Tibial artery (tissue), 4 donors: Measurements from ENCODE around the gene OGFOD3.
"Not testable (repeated sequence)": the region's sequence is repeated elsewhere in the genome, so short reads cannot be mapped to it uniquely, and the experiment has no call there.

Source experiments
- DNase-seq, 2 donors: peaks; one replicate each; pipeline ENCODE4 v3.0.0-alpha.2; 2019
- H3K27ac ChIP-seq, 2 donors: fragments of 200-600 bp; sonication (generic) in 1 of 2; 1 replicate in 1 of 2; 2 replicates in 1 of 2; pipeline ENCODE4 v1.5.1; 2018 to 2019; ENCODE audit warnings: mild to moderate bottlenecking in 1 of 2
- H3K27me3 ChIP-seq, 2 donors: fragments of 200-600 bp; sonication (generic) in 1 of 2; one replicate each; pipeline versions ENCODE4 v1.5.1 to v1.6.0; 2016 to 2019
- H3K36me3 ChIP-seq, 3 donors: fragments of 200-600 bp; sonication (generic) in 2 of 3; one replicate each; pipeline ENCODE4 v1.5.1; 2016 to 2019; ENCODE audit warnings: mild to moderate bottlenecking in 2 of 3
- H3K4me1 ChIP-seq, 4 donors: fragments of 200-600 bp; sonication (generic) in 2 of 4; 1 replicate in 3 of 4; 2 replicates in 1 of 4; pipeline ENCODE4 v1.5.1; 2016 to 2019
- H3K4me3 ChIP-seq, 2 donors: fragments of 200-600 bp; sonication (generic) in 1 of 2; 1 replicate in 1 of 2; 2 replicates in 1 of 2; pipeline ENCODE4 v1.5.1; 2018 to 2019; ENCODE audit warnings: mild to moderate bottlenecking in 2 of 2
- H3K9me3 ChIP-seq, 3 donors: fragments of 200-600 bp; sonication (generic) in 1 of 3; one replicate each; pipeline ENCODE4 v1.5.1; 2016 to 2019
- intact Hi-C: fragments of 100-400 bp; cut with DNase I; formaldehyde crosslinking; loops from one replicate; pipeline ENCODE4 v1.15.0; 2023; ENCODE audit warnings: low total_unique reads
- TF ChIP-seq, protein P1 (sequence below), 2 experiments: fragments of 200-600 bp in 1 of 2; fragments of 450-650 bp in 1 of 2; IDR thresholded peaks; one replicate each; pipeline ENCODE4 v1.5.1; 2017 to 2019; ENCODE audit warnings: antibody characterized with exemption in 2 of 2, mild to moderate bottlenecking in 1 of 2, moderate library complexity in 1 of 2

The OGFOD3 gene

DNA sequence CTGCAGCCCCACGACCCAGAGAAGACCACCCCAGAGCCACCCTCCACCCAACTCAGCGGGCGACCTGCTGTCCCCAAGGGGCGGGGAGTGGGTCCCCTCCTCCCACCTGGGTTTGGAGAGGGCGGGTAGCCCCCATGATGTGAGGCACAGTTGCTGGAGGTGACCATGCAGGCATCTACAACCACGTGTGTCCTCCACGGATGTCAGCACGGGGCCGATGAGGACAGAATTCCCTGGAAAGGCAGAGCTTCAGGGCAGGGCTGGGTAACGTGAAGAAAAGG, 39.7 kb downstream of the OGFOD3 start:
- peaks cover 0 to 9% (median 3%) of the 10 kb centered on the region in 4 donors for H3K4me1 ChIP-seq
- peaks cover 0 to 63% of the 10 kb centered on the region in 2 donors for H3K27me3 ChIP-seq

DNA sequence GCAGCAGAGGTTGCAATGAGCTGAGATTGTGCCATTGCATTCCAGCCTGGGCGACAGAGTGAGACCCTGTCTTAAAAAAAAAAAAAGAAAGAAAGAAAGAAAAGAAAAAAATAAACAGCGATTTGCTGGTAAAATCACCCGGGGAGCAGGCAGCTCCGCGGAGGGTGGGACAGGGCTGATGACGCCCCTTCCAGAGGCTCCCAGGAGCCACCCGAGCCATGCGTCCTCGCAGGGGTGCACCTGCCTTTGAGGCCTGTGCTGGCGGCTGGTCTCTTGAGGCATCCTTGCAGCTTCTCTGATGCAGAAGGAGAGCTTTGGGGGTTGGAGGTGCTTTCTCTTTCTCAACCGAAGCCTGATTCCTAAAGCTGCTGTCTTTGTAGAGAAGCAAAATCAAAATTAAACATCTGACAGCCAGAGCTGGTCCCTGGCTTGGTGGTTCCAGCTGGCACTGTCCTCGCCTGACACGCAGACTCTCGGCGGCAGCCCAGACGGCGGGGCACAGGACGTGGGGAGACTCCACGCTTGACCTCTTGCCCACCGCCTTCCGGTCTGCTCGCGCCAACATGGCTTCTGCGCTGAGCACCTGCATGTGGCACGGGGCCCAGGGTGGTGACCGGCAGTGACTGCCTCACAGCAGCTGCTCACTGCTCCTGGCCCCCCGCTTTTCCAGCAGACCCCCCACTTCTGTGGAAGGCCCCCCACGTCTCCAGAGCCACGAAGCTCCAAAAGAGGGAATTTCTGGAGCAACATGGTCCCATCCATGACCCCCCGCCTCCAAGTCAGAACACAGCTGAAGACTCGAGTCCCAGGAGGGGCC, 40.3 kb downstream of the OGFOD3 start:
- Histone ChIP-seq H3K4me3 (no peak overlapping the region), H3K36me3 (no peaks in the 10 kb centered on the region), H3K9me3 (no peaks in the 10 kb centered on the region), H3K4me1 (peaks cover 0 to 9% (median 3%) of the 10 kb centered on the region in 4 donors), H3K27ac (no peak overlapping the region), H3K27me3 (peaks cover 0 to 62% of the 10 kb centered on the region in 2 donors)
- intact Hi-C loops = no loop called here
- no peak for DNase-seq
- TF ChIP-seq, protein P1, sequence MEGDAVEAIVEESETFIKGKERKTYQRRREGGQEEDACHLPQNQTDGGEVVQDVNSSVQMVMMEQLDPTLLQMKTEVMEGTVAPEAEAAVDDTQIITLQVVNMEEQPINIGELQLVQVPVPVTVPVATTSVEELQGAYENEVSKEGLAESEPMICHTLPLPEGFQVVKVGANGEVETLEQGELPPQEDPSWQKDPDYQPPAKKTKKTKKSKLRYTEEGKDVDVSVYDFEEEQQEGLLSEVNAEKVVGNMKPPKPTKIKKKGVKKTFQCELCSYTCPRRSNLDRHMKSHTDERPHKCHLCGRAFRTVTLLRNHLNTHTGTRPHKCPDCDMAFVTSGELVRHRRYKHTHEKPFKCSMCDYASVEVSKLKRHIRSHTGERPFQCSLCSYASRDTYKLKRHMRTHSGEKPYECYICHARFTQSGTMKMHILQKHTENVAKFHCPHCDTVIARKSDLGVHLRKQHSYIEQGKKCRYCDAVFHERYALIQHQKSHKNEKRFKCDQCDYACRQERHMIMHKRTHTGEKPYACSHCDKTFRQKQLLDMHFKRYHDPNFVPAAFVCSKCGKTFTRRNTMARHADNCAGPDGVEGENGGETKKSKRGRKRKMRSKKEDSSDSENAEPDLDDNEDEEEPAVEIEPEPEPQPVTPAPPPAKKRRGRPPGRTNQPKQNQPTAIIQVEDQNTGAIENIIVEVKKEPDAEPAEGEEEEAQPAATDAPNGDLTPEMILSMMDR (IDR thresholded peaks at IDR 0.05) = no peak

More for the DNA sequence above, 39.7 kb downstream of the OGFOD3 start:
- Histone ChIP-seq H3K9me3 (no peaks in the 10 kb centered on the region), H3K27ac (no peak overlapping the region), H3K36me3 (no peaks in the 10 kb centered on the region), H3K4me3 (no peak overlapping the region)
- DNase-seq = no peak
- TF ChIP-seq, protein P1 (IDR thresholded peaks at IDR 0.05) = no peak
- intact Hi-C loops = no loop called here

- H3K4me1 ChIP-seq, H3K9me3 ChIP-seq, H3K27ac ChIP-seq, DNase-seq, intact Hi-C loops, H3K36me3 ChIP-seq, H3K4me3 ChIP-seq: not testable (repeated sequence)
- H3K27me3 ChIP-seq = peaks cover 0 to 61% of the 10 kb centered on the region in 2 donors
Observed at GRCh38 chr17:82377294-82377693, 41.1 kb downstream of the OGFOD3 start.

- H3K4me3 ChIP-seq = no peak overlapping the region
- H3K4me1 ChIP-seq = peaks cover 0 to 18% (median 13%) of the 10 kb centered on the region in 4 donors
- intact Hi-C loops = no loop called here
- no peaks in the 10 kb centered on the region for H3K9me3 ChIP-seq
- H3K36me3 ChIP-seq = no peaks in the 10 kb centered on the region
- TF ChIP-seq, protein P1 (IDR thresholded peaks at IDR 0.05) = no peak
- no peak for DNase-seq
- no peak overlapping the region for H3K27ac ChIP-seq
- peaks cover 0 to 72% of the 10 kb centered on the region in 2 donors for H3K27me3 ChIP-seq
Observed at GRCh38 chr17:82376042-82376730, 42.2 kb downstream of the OGFOD3 start.

DNA sequence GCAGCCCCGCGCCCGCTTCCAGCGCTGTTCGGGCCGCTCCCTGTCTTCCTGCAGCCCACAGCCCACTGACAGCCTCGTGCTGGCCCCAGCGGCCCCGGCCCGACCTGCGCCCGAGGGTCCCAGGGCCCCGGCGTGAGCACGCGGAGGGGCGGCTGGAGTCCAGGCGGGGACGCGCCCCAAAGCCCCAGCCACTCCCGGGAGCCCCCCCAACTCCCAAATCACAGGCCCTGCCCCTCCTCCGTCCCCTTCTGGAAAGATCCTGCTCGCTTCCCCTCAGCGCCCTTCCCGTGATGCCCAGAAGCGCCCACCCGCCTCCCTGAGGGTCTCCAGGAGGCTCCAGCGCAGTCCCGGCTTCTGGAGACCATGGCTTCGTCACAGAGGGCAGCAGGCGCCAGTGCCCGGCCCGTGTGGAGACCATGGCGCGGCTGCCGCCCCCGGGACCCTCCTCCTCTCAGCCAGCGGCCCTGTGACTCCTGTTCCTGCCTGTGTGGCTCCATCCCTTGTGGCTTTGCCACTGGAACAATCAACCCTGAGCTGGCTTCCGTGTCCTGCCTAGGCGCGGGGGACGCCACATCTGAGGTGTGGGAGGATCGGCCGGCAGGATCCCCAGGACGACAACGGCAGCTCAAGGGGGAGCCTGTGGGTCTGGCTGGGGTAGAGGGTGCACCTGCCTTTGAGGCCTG, 42.9 kb downstream of the OGFOD3 start:
- DNase-seq = no peak
- no peaks in the 10 kb centered on the region for H3K36me3 ChIP-seq
- H3K4me1 ChIP-seq = peaks cover 0 to 24% (median 17%) of the 10 kb centered on the region in 4 donors
- TF ChIP-seq, protein P1 (IDR thresholded peaks at IDR 0.05) = no peak
- no peaks in the 10 kb centered on the region for H3K9me3 ChIP-seq
- intact Hi-C loops = no loop called here
- peaks cover 0 to 79% of the 10 kb centered on the region in 2 donors for H3K27me3 ChIP-seq
- no peak overlapping the region for H3K4me3 ChIP-seq
- H3K27ac ChIP-seq = no peak overlapping the region
